Gastrocnemius medialis (tissue), 4 donors: Measurements from ENCODE around the gene PEA15. TPM values are rescaled to one million over a fixed set of nuclear protein-coding genes. Genes with fewer than 3 reads are reported as not detected.

Experiments used
- ATAC-seq, 2 donors: fragments of 150-250 bp; one replicate each; pipeline ENCODE4 v1.9.1; 2016
- DNase-seq, 2 donors: peaks; one replicate each; pipeline ENCODE4 v3.0.0-alpha.2; 2019
- H3K27ac ChIP-seq, 4 donors: fragments of 200-600 bp; sonication (generic); 1 replicate in 1 of 4; 2 replicates in 3 of 4; pipeline ENCODE4 v1.5.1; 2016 to 2018; ENCODE audit warnings: mild to moderate bottlenecking in 2 of 4, moderate library complexity in 1 of 4
- H3K27me3 ChIP-seq, 3 donors: fragments of 200-600 bp; sonication (generic) in 2 of 3; 1 replicate in 1 of 3; 2 replicates in 2 of 3; pipeline versions ENCODE4 v1.5.1 to v1.6.0; 2016 to 2019; ENCODE audit warnings: mild to moderate bottlenecking in 1 of 3, moderate library complexity in 1 of 3
- H3K36me3 ChIP-seq, 2 donors: fragments of 200-600 bp; sonication (generic) in 1 of 2; one replicate each; pipeline ENCODE4 v1.5.1; 2017 to 2018
- H3K4me1 ChIP-seq, 2 donors: fragments of 200-600 bp; sonication (generic) in 1 of 2; one replicate each; pipeline ENCODE4 v1.5.1; 2016 to 2017; ENCODE audit warnings: mild to moderate bottlenecking in 2 of 2
- H3K4me3 ChIP-seq, 4 donors: fragments of 200-600 bp; sonication (generic) in 3 of 4; 1 replicate in 1 of 4; 2 replicates in 3 of 4; pipeline ENCODE4 v1.5.1; 2016 to 2019; ENCODE audit warnings: mild to moderate bottlenecking in 2 of 4
- H3K9me3 ChIP-seq, 3 donors: fragments of 200-600 bp; sonication (generic) in 2 of 3; 1 replicate in 1 of 3; 2 replicates in 2 of 3; pipeline ENCODE4 v1.5.1; 2016 to 2019
- CTCF ChIP-seq, 5 experiments: fragments of 450-650 bp in 3 of 5; fragments of 200-600 bp in 2 of 5; sonication (generic) in 2 of 5; IDR thresholded peaks in 4 of 5; conservative IDR thresholded peaks in 1 of 5; 1 replicate in 4 of 5; 2 replicates in 1 of 5; pipeline ENCODE4 v1.5.1; 2016 to 2019; ENCODE audit warnings: antibody characterized with exemption in 5 of 5, mild to moderate bottlenecking in 3 of 5, moderate library complexity in 3 of 5
- POLR2A ChIP-seq, 2 donors: fragments of 450-650 bp; IDR thresholded peaks; one replicate each; pipeline ENCODE4 v1.6.1; 2017; ENCODE audit warnings: antibody characterized with exemption in 2 of 2, mild to moderate bottlenecking in 2 of 2, moderate library complexity in 2 of 2
- in situ Hi-C, 4 donors: fragments of 200-750 bp; cut with MboI; loops; one replicate each; pipeline versions ENCODE4 v1.15.0 to v1.8.0; 2017; ENCODE audit warnings: low sequenced_read_pairs in 4 of 4
- intact Hi-C: fragments of 100-400 bp; cut with DNase I; formaldehyde crosslinking; loops from one replicate; pipeline ENCODE4 v1.15.1; 2023; ENCODE audit warnings: low total_unique reads
- total RNA-seq, 4 donors: library from RNA; depleted of rRNA; stranded (reverse); fragments of >200 nt; gene quantifications; one replicate each; pipeline versions ENCODE4 v1.1.0 to v1.2.3, GENCODE V29; 2016

The PEA15 gene, protein sequence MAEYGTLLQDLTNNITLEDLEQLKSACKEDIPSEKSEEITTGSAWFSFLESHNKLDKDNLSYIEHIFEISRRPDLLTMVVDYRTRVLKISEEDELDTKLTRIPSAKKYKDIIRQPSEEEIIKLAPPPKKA
- total RNA-seq, result 10 to 100 TPM; 10.5 to 34.7 (median 27.2) TPM

DNA sequence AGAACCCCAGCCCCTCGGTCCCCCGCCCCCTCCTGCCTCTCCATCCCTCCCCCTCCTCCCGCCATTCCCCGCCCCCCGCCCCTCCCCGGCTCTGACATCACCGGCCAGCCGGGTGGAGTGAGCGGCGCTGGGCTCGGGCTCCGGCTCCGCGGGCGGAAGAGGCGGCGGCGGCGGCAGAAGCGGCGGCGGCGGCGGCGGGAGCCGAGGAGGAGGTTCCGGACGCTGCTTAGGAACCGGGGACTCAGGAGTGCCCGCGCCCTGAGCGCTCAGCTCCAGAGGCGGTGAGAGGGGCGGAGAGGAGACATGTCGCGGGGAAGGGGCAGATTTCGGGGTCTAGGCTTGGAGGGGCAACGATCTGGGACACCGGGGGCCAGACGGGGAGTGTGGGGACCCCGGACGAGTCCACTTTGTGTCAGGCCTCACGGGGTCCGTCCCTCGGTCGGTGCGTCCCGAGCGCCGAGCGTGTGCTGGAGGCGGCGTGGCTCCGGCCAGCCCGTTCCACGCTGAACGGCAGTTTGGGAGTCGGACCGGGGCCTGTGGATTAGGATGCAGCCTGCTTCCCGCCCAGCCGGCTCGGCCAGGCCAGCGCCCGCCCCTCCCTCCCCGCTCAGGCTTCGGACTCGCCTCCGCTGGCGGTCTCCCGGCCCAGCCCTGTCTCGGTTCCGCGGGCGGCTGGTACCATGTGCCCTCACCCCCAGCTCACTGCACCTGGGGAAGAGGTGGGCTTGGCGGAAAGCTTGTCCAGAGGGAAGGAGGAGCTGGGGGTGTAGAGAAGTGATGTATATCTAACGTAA is at the start of gene PEA15:
PEA15 (plus strand) TSS at position 143 of the 794 bp plus-strand sequence. CDS start 6,161 bp downstream, outside the sequence.
- no peak for TF ChIP-seq CTCF (IDR thresholded peaks at IDR 0.05 in 4 of 5, conservative IDR thresholded peaks at IDR 0.05 in 1 of 5)
- peak; percentile 69 to 76 for TF ChIP-seq POLR2A (IDR thresholded peaks at IDR 0.05)
- peak in 1 of 2 donors; percentile 54 for DNase-seq
- peak within 1 kb of the TSS; percentile 73 to 94 (median 86) for H3K4me3 ChIP-seq
- no peaks in the 10 kb centered on the region for H3K27me3 ChIP-seq
- H3K4me1 ChIP-seq, result peaks cover 35 to 61% of the 10 kb centered on the region in 2 donors
- intact Hi-C loops, result loop anchor here (5.0 kb wide), 1 partner anchor 103 kb away; no protein-coding TSS in a partner anchor
- H3K27ac ChIP-seq, result peak within 1 kb of the TSS; percentile 84 to 93 (median 90)
- ATAC-seq, result peak; percentile 61 to 66
- H3K36me3 ChIP-seq, result peaks cover 0 to 6% of the 10 kb centered on the region in 2 donors
- H3K9me3 ChIP-seq, result no peaks in the 10 kb centered on the region
- in situ Hi-C loops, result no loop called here

DNA sequence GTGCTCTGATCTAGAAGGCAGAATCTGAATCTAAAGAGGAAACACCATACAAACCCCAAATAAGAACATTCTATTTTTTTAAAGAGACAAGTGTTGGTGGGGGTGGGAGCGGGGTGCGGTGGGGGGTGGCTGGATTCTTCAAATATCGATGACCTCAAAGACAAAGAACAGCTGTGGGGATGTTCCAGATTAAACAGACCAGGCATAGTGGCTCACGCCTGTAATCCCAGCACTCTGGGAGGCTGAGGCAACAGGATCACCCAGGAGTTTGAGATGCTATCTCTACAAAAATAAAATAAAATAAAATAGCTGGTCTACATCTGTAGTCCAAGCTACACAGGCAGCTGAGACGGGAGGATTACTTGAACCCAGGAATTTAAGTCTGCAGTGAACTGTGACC is 48.8 kb upstream of the PEA15 start:
- ATAC-seq (no peak), DNase-seq (no peak)
- H3K9me3 ChIP-seq, result no peaks in the 10 kb centered on the region
- no peak for TF ChIP-seq POLR2A (IDR thresholded peaks at IDR 0.05)
- TF ChIP-seq CTCF (IDR thresholded peaks at IDR 0.05 in 4 of 5, conservative IDR thresholded peaks at IDR 0.05 in 1 of 5), result no peak
- H3K36me3 ChIP-seq, result no peaks in the 10 kb centered on the region
- in situ Hi-C loops, result no loop called here
- no peak overlapping the region for H3K27ac ChIP-seq
- intact Hi-C loops, result no loop called here
- H3K27me3 ChIP-seq, result no peaks in the 10 kb centered on the region
- H3K4me1 ChIP-seq, result no peaks in the 10 kb centered on the region
- H3K4me3 ChIP-seq, result no peak overlapping the region

GRCh38 chr1:160157174-160157573 is 48.0 kb upstream of the PEA15 start:
- no peak overlapping the region for H3K27ac ChIP-seq
- in situ Hi-C loops (no loop called here), intact Hi-C loops (no loop called here)
- H3K4me1 ChIP-seq, result no peaks in the 10 kb centered on the region
- H3K9me3 ChIP-seq, result no peaks in the 10 kb centered on the region
- ATAC-seq (no peak), DNase-seq (no peak)
- H3K27me3 ChIP-seq, result no peaks in the 10 kb centered on the region
- no peak for TF ChIP-seq POLR2A (IDR thresholded peaks at IDR 0.05)
- TF ChIP-seq CTCF (IDR thresholded peaks at IDR 0.05 in 4 of 5, conservative IDR thresholded peaks at IDR 0.05 in 1 of 5), result no peak
- no peak overlapping the region for H3K4me3 ChIP-seq
- H3K36me3 ChIP-seq, result no peaks in the 10 kb centered on the region

GRCh38 chr1:160158031-160158430 is 47.2 kb upstream of the PEA15 start:
- Histone ChIP-seq H3K4me1 (no peaks in the 10 kb centered on the region), H3K36me3 (no peaks in the 10 kb centered on the region), H3K27ac (no peak overlapping the region), H3K27me3 (no peaks in the 10 kb centered on the region), H3K4me3 (no peak overlapping the region), H3K9me3 (no peaks in the 10 kb centered on the region)
- TF ChIP-seq CTCF (IDR thresholded peaks at IDR 0.05 in 4 of 5, conservative IDR thresholded peaks at IDR 0.05 in 1 of 5), result no peak
- no peak for TF ChIP-seq POLR2A (IDR thresholded peaks at IDR 0.05)
- intact Hi-C loops, result no loop called here
- no peak for ATAC-seq
- in situ Hi-C loops, result no loop called here
- DNase-seq, result no peak
